ENCODE measurements around the gene ZWILCH. TPM values are rescaled to one million over a fixed set of nuclear protein-coding genes. Genes with fewer than 3 reads are reported as not detected.

ZWILCH gene
- total RNA-seq, 2 donors from 2014 or later: 3.0 to 8.4 TPM

DNA sequence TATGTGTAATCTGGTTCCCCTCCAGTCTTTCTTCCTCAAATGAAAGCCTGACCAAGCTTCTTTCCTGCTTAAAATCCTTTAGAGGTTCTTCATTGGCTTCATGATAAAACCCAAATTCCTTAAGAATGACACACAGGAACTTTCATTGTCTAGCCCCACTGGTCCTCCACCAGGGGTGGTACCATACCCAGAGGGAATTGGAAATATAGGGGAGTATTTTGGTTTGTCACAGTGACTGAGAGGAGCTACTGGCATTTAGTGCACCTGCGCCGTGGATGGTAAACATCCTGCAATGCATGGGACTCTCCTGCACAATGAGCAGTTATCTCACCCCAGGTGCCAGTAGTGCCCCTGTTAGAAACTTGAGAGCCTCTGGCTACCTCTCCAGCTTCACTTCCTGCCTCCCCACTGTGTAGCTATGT is 10.8 kb downstream of the ZWILCH start:
- no peaks in the 10 kb centered on the region for H3K4me1 ChIP-seq (ENCODE audit: control insufficient read depth in 1 of 2, low read depth in 2 of 2)
- TF ChIP-seq, protein P1, sequence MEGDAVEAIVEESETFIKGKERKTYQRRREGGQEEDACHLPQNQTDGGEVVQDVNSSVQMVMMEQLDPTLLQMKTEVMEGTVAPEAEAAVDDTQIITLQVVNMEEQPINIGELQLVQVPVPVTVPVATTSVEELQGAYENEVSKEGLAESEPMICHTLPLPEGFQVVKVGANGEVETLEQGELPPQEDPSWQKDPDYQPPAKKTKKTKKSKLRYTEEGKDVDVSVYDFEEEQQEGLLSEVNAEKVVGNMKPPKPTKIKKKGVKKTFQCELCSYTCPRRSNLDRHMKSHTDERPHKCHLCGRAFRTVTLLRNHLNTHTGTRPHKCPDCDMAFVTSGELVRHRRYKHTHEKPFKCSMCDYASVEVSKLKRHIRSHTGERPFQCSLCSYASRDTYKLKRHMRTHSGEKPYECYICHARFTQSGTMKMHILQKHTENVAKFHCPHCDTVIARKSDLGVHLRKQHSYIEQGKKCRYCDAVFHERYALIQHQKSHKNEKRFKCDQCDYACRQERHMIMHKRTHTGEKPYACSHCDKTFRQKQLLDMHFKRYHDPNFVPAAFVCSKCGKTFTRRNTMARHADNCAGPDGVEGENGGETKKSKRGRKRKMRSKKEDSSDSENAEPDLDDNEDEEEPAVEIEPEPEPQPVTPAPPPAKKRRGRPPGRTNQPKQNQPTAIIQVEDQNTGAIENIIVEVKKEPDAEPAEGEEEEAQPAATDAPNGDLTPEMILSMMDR (IDR thresholded peaks at IDR 0.05): no peak
- no peak overlapping the region for H3K27ac ChIP-seq
- no peaks in the 10 kb centered on the region for H3K9me3 ChIP-seq
- DNase-seq (ENCODE audit: low spot score): no peak
- no peak overlapping the region for H3K4me3 ChIP-seq
- no peaks in the 10 kb centered on the region for H3K27me3 ChIP-seq (replicated peaks; ENCODE audit: insufficient read depth)
- peaks cover 2% of the 10 kb centered on the region for H3K36me3 ChIP-seq
- no peak for ATAC-seq (ENCODE audit: insufficient number of reproducible peaks, low FRiP score, low read depth)

DNA sequence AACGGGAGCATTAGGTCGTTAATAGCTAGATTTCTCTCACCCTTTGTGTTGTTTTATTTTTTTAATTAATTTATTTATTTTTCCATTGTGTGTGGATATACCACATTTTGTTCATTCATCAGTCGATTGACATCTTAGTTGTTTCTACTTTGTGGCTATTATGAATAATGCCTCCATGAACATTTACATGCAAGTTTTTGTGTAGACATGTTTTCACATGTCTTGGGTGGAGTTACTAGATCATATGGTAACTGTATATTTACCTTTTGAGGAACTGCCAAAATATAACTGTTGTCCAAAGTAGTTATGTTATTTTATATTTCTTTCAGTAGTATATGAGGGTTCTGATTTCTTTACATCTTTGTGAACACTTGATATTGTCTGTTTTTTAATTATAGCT is 18.8 kb downstream of the ZWILCH start:
- no peaks in the 10 kb centered on the region for H3K9me3 ChIP-seq
- H3K27me3 ChIP-seq (replicated peaks; ENCODE audit: insufficient read depth): no peaks in the 10 kb centered on the region
- no peaks in the 10 kb centered on the region for H3K4me1 ChIP-seq (ENCODE audit: control insufficient read depth in 1 of 2, low read depth in 2 of 2)
- H3K27ac ChIP-seq: no peak overlapping the region
- no peak overlapping the region for H3K4me3 ChIP-seq
- TF ChIP-seq, protein P1 (IDR thresholded peaks at IDR 0.05): no peak
- peaks cover 10% of the 10 kb centered on the region for H3K36me3 ChIP-seq
- ATAC-seq (ENCODE audit: insufficient number of reproducible peaks, low FRiP score, low read depth) (no peak), DNase-seq (ENCODE audit: low spot score) (no peak)

DNA sequence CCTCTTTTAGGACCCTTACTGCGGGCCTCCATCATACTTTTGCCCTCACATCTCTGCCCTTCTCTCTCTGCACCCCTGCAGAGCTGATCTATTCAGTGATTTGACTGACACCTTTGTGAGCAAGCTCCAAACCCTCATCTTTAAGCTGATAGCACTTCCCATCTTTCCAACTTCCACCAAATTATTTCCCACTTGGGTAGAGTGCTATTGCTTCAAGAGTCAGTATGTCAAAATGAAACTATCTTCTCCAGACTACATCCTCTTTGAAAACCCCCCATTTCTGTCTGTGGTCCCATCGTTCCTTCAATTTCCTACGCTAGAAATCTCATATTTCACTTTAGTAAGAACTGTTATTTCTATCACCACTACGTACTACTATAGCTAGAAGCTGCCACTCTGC is 19.7 kb downstream of the ZWILCH start:
- Histone ChIP-seq H3K27ac (no peak overlapping the region), H3K27me3 (replicated peaks; ENCODE audit: insufficient read depth) (no peaks in the 10 kb centered on the region), H3K4me3 (no peak overlapping the region), H3K4me1 (ENCODE audit: control insufficient read depth in 1 of 2, low read depth in 2 of 2) (no peaks in the 10 kb centered on the region), H3K36me3 (peaks cover 10% of the 10 kb centered on the region), H3K9me3 (no peaks in the 10 kb centered on the region)
- TF ChIP-seq, protein P1 (IDR thresholded peaks at IDR 0.05): no peak
- ATAC-seq (ENCODE audit: insufficient number of reproducible peaks, low FRiP score, low read depth): no peak
- DNase-seq (ENCODE audit: low spot score): no peak

DNA sequence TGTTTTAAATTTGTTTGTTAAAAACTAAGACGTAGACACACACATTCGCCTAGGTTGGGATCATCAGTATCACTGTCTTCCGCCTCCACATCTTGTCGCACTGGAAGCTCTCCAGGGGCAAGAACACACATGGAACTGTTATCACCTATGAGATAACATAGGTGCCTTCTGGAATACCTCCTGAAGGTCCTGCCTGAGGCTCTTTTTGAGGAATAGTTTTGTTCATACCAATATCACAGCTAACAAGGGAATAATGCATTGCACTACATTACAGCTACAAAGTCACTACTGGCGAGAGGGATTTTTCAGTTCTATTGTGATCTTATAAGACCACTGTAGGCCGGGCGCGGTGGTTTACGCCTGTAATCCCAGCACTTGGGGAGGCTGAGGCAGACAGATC is 29.9 kb downstream of the ZWILCH start:
- Histone ChIP-seq H3K4me1 (ENCODE audit: control insufficient read depth in 1 of 2, low read depth in 2 of 2) (no peaks in the 10 kb centered on the region), H3K4me3 (no peak overlapping the region), H3K9me3 (no peaks in the 10 kb centered on the region), H3K27ac (no peak overlapping the region), H3K27me3 (replicated peaks; ENCODE audit: insufficient read depth) (no peaks in the 10 kb centered on the region), H3K36me3 (peaks cover 2% of the 10 kb centered on the region)
- no peak for ATAC-seq (ENCODE audit: insufficient number of reproducible peaks, low FRiP score, low read depth)
- no peak for DNase-seq (ENCODE audit: low spot score)
- TF ChIP-seq, protein P1 (IDR thresholded peaks at IDR 0.05): no peak

DNA sequence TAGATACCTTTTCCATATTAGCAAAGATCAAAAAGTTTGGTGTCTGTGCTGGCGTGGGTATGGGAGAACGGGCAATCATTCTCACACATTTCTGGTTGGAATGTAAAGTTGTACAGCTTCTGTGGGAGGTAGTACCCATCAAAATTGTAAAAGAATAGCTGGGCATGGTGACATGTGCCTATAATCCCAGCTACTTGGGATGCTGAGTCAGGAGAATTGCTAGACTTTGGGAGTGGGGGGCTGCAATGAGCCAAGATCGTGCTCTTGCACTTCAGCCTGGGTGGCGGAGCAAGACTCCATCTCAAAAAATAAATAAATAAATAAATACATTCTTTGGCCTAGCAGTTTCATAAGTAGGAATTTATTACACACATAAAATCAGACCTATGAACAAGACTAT is 37.8 kb downstream of the ZWILCH start:
- ATAC-seq (ENCODE audit: insufficient number of reproducible peaks, low FRiP score, low read depth) (no peak), DNase-seq (ENCODE audit: low spot score) (no peak)
- Histone ChIP-seq H3K4me3 (no peak overlapping the region), H3K4me1 (ENCODE audit: control insufficient read depth in 1 of 2, low read depth in 2 of 2) (no peaks in the 10 kb centered on the region), H3K9me3 (no peaks in the 10 kb centered on the region), H3K27ac (no peak overlapping the region), H3K27me3 (replicated peaks; ENCODE audit: insufficient read depth) (no peaks in the 10 kb centered on the region), H3K36me3 (peaks cover 2% of the 10 kb centered on the region)
- TF ChIP-seq, protein P1 (IDR thresholded peaks at IDR 0.05): no peak
